LNCaP clone FGC (cell line): ENCODE data around the gene EFNB3.

Experiments
- DNase-seq: peaks from one replicate; pipeline ENCODE4 v3.0.0-alpha.2; 2011; ENCODE audit warnings: low read depth
- H3K4me3 ChIP-seq: 2 replicates; pipeline ENCODE4 v1.5.1; 2011; ENCODE audit warnings: mild to moderate bottlenecking, low read depth, low read length, control low read depth
- CTCF ChIP-seq: IDR thresholded peaks from 2 replicates; pipeline ENCODE4 v1.5.1; 2012; ENCODE audit warnings: mild to moderate bottlenecking; ENCODE audit not compliant: control insufficient read depth, insufficient read depth; ENCODE audit errors: extremely low read depth

The EFNB3 gene

GRCh38 chr17:7707858-7708750 is 3.1 kb downstream of the EFNB3 start:
- no peak for DNase-seq
- H3K4me3 ChIP-seq, result no peak overlapping the region
- no peak for TF ChIP-seq CTCF

GRCh38 chr17:7709031-7709430 is 4.0 kb downstream of the EFNB3 start:
- H3K4me3 ChIP-seq, result no peak overlapping the region
- no peak for TF ChIP-seq CTCF
- no peak for DNase-seq

GRCh38 chr17:7710301-7710700 is 5.3 kb downstream of the EFNB3 start:
- H3K4me3 ChIP-seq, result no peak overlapping the region
- TF ChIP-seq CTCF, result no peak
- DNase-seq, result no peak

- no peak for DNase-seq
- TF ChIP-seq CTCF, result no peak
- H3K4me3 ChIP-seq, result no peak overlapping the region
Observed at GRCh38 chr17:7711051-7711755, 6.2 kb downstream of the EFNB3 start.

- no peak for TF ChIP-seq CTCF
- DNase-seq, result no peak
- no peak overlapping the region for H3K4me3 ChIP-seq
Observed at GRCh38 chr17:7712111-7712771, 7.2 kb downstream of the EFNB3 start.

- no peak for DNase-seq
- no peak overlapping the region for H3K4me3 ChIP-seq
- no peak for TF ChIP-seq CTCF
Observed at GRCh38 chr17:7713782-7714181, 8.8 kb downstream of the EFNB3 start.
